SU-DHL-6 (cell line): ENCODE data around the gene PADI2.

Experiments used
- EZH2phosphoT487 ChIP-seq: fragments of 200-600 bp; sonication (generic), shearing (Covaris generic); conservative IDR thresholded peaks from 2 replicates; pipeline ENCODE4 v1.6.1; 2018; ENCODE audit warnings: mild to moderate bottlenecking, antibody characterized with exemption, low read length, moderate library complexity, mixed read lengths
- TF ChIP-seq, protein P1 (sequence below): fragments of 200-600 bp; sonication (generic); IDR thresholded peaks from one replicate; pipeline ENCODE4 v1.5.1; 2017; ENCODE audit warnings: antibody characterized with exemption, mild to moderate bottlenecking, low read length, moderate library complexity; ENCODE audit not compliant: insufficient read depth, poor library complexity, severe bottlenecking

DNA sequence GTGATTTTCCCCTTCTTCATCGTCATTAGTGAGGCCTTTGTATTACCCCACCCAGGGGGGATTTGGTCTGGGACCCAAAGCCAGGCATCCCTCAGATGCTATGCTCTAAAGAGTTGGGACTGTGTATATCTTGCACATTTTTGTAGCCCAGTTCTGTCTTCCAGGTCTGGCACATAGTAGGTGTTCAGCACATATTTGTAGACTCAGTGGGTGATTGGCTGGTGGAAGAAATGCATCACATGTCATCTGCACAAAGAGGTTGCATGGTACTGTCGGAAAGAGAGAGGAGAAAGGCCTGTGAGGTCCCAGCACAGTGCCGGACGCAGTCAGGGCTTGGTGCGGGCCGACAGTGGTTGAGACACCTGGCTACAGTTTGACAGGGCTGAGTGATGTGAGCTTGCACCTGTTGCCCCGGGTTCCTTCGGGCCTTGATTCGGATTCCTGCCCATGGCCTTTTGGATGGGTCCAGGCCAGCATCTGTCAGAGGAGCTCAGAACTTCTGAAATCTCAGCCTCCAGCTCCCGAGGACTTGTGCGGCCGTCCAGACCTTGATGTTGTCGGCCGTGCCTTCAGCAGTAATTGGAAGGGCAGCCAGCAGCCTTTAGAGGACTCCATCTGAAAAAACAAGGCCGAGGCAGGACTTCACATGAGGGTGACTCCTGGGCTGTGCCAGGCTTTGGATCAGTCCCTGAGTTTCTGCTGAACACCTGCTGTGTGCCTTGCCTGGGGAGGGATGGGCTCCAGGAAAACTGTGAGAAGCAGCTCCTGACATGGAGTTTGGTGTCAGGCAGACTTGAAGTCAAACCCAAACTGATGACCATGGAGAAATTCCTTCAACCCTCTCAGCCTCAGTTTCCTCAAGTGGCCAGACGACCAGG is 44.8 kb upstream of the PADI2 start:
- TF ChIP-seq, protein P1, sequence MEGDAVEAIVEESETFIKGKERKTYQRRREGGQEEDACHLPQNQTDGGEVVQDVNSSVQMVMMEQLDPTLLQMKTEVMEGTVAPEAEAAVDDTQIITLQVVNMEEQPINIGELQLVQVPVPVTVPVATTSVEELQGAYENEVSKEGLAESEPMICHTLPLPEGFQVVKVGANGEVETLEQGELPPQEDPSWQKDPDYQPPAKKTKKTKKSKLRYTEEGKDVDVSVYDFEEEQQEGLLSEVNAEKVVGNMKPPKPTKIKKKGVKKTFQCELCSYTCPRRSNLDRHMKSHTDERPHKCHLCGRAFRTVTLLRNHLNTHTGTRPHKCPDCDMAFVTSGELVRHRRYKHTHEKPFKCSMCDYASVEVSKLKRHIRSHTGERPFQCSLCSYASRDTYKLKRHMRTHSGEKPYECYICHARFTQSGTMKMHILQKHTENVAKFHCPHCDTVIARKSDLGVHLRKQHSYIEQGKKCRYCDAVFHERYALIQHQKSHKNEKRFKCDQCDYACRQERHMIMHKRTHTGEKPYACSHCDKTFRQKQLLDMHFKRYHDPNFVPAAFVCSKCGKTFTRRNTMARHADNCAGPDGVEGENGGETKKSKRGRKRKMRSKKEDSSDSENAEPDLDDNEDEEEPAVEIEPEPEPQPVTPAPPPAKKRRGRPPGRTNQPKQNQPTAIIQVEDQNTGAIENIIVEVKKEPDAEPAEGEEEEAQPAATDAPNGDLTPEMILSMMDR: no peak
- TF ChIP-seq EZH2phosphoT487: no peak
